HepG2 (cell line): ENCODE data around the gene DHRS1. TPM values are rescaled to one million over a fixed set of nuclear protein-coding genes. Genes with fewer than 3 reads are reported as not detected.

Experiments
- EED ChIP-seq: sonication (generic); formaldehyde crosslinking; IDR thresholded peaks from 2 replicates; pipeline ENCODE4 v1.5.0; 2020; ENCODE audit warnings: mild to moderate bottlenecking, missing genetic modification reagents
- ETV6 ChIP-seq: sonication (generic); formaldehyde crosslinking; conservative IDR thresholded peaks from 2 replicates; pipeline ENCODE4 v1.4.0; 2020; ENCODE audit warnings: missing genetic modification reagents
- FOXJ3 ChIP-seq: sonication (generic); formaldehyde crosslinking; IDR thresholded peaks from 2 replicates; pipeline ENCODE4 v1.4.0; 2020; ENCODE audit warnings: missing genetic modification reagents, mild to moderate bottlenecking, borderline replicate concordance
- HIVEP1 ChIP-seq: sonication (generic); formaldehyde crosslinking; IDR thresholded peaks from 2 replicates; pipeline ENCODE4 v1.4.0; 2020; ENCODE audit warnings: mild to moderate bottlenecking, missing genetic modification reagents
- ISX ChIP-seq: sonication (generic); formaldehyde crosslinking; conservative IDR thresholded peaks from 2 replicates; pipeline ENCODE4 v1.5.0; 2020; ENCODE audit warnings: missing genetic modification reagents
- MATR3 ChIP-seq: sonication (generic); formaldehyde crosslinking; IDR thresholded peaks from 2 replicates; pipeline ENCODE4 v1.4.0; 2020; ENCODE audit warnings: missing genetic modification reagents
- SALL1 ChIP-seq: sonication (generic); formaldehyde crosslinking; IDR thresholded peaks from 2 replicates; pipeline ENCODE4 v1.8.0; 2022; ENCODE audit warnings: mild to moderate bottlenecking, missing genetic modification reagents
- SNAPC2 ChIP-seq: sonication (generic); formaldehyde crosslinking; IDR thresholded peaks from 2 replicates; pipeline ENCODE4 v1.8.1; 2022; ENCODE audit warnings: mild to moderate bottlenecking, missing genetic modification reagents
- SP4 ChIP-seq: sonication (generic); formaldehyde crosslinking; IDR thresholded peaks from 2 replicates; pipeline ENCODE4 v1.8.1; 2023; ENCODE audit warnings: mild to moderate bottlenecking, missing genetic modification reagents
- ZNF235 ChIP-seq: sonication (generic); formaldehyde crosslinking; IDR thresholded peaks from 2 replicates; pipeline ENCODE4 v1.8.1; 2023; ENCODE audit warnings: mild to moderate bottlenecking, missing genetic modification reagents, borderline replicate concordance
- ZNF335 ChIP-seq: sonication (generic); formaldehyde crosslinking; IDR thresholded peaks from 2 replicates; pipeline ENCODE4 v1.4.0; 2020; ENCODE audit warnings: missing genetic modification reagents
- ZNF550 ChIP-seq: sonication (generic); formaldehyde crosslinking; IDR thresholded peaks from 2 replicates; pipeline ENCODE4 v1.4.0; 2020; ENCODE audit warnings: mild to moderate bottlenecking, missing genetic modification reagents, borderline replicate concordance
- ZSCAN21 ChIP-seq: sonication (generic); formaldehyde crosslinking; IDR thresholded peaks from 2 replicates; pipeline ENCODE4 v1.8.0; 2022; ENCODE audit warnings: mild to moderate bottlenecking, missing genetic modification reagents, moderate library complexity, borderline replicate concordance
- polyA plus RNA-seq, 8 experiments: library from polyadenylated mRNA; depleted of rRNA in 3 of 8; stranded (reverse) in 7 of 8; unstranded in 1 of 8; fragments of >200 nt; fragmentation: Illumina TruSeq in 4 of 8; extraction: Trizol in 4 of 8; gene quantifications; 2 replicates each; pipeline versions ENCODE4 v1.2.1 to v1.2.3, GENCODE V29; 2011 to 2016; ENCODE audit warnings: low read depth in 4 of 8, missing spikeins in 1 of 8, mixed read lengths in 1 of 8; ENCODE audit not compliant: insufficient read depth in 1 of 8
- total RNA-seq, 5 experiments: library from RNA; depleted of rRNA; stranded (reverse); fragments of >200 nt; fragmentation: Illumina TruSeq; extraction: Trizol; gene quantifications; 2 replicates each; pipeline ENCODE4 v1.2.3, GENCODE V29; 2016; ENCODE audit warnings: low read depth in 1 of 5
- TF ChIP-seq, protein P1 (sequence below): sonication (generic); formaldehyde crosslinking; IDR thresholded peaks from 2 replicates; pipeline ENCODE4 v1.8.1; 2023; ENCODE audit warnings: mild to moderate bottlenecking, missing genetic modification reagents
- TF ChIP-seq, protein P2 (sequence below): sonication (generic); formaldehyde crosslinking; IDR thresholded peaks from 2 replicates; pipeline ENCODE4 v1.5.1; 2020; ENCODE audit warnings: mild to moderate bottlenecking, missing genetic modification reagents, moderate library complexity
- TF ChIP-seq, protein P3 (sequence below): sonication (generic); formaldehyde crosslinking; conservative IDR thresholded peaks from 2 replicates; pipeline ENCODE4 v1.4.0; 2020; ENCODE audit warnings: mild to moderate bottlenecking, missing genetic modification reagents, moderate library complexity
- TF ChIP-seq, protein P4 (sequence below): sonication (generic); formaldehyde crosslinking; IDR thresholded peaks from 2 replicates; pipeline ENCODE4 v1.5.1; 2020; ENCODE audit warnings: mild to moderate bottlenecking, missing genetic modification reagents, borderline replicate concordance

Gene DHRS1
- total and polyA plus RNA-seq, 2 of the 13 experiments (the other 11 are each of a cell fraction or from before 2014, with no cell fraction given): 49.8 to 60.8 TPM

DNA sequence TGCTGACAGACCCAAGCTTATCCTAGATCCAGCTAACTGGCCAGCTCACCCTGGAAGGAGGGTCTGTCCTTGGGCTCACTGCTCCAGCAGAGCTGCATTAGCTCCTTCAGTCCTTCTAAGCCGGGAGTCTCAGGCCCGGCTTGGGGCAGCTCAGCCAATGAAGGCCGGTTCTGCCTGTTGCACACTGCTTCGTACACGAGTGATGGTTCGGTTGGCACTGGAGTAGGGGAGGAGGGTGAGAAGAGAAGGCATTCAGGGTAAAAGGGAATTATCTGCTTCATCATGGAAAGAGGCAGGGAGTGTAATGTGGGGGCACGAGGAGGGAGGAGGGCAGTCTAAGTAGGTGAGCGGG, 38.2 kb upstream of the DHRS1 start (continued):
- TF ChIP-seq, protein P1, sequence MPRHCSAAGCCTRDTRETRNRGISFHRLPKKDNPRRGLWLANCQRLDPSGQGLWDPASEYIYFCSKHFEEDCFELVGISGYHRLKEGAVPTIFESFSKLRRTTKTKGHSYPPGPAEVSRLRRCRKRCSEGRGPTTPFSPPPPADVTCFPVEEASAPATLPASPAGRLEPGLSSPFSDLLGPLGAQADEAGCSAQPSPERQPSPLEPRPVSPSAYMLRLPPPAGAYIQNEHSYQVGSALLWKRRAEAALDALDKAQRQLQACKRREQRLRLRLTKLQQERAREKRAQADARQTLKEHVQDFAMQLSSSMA (CRISPR knock-in tag): no peak
- TF ChIP-seq, protein P2, sequence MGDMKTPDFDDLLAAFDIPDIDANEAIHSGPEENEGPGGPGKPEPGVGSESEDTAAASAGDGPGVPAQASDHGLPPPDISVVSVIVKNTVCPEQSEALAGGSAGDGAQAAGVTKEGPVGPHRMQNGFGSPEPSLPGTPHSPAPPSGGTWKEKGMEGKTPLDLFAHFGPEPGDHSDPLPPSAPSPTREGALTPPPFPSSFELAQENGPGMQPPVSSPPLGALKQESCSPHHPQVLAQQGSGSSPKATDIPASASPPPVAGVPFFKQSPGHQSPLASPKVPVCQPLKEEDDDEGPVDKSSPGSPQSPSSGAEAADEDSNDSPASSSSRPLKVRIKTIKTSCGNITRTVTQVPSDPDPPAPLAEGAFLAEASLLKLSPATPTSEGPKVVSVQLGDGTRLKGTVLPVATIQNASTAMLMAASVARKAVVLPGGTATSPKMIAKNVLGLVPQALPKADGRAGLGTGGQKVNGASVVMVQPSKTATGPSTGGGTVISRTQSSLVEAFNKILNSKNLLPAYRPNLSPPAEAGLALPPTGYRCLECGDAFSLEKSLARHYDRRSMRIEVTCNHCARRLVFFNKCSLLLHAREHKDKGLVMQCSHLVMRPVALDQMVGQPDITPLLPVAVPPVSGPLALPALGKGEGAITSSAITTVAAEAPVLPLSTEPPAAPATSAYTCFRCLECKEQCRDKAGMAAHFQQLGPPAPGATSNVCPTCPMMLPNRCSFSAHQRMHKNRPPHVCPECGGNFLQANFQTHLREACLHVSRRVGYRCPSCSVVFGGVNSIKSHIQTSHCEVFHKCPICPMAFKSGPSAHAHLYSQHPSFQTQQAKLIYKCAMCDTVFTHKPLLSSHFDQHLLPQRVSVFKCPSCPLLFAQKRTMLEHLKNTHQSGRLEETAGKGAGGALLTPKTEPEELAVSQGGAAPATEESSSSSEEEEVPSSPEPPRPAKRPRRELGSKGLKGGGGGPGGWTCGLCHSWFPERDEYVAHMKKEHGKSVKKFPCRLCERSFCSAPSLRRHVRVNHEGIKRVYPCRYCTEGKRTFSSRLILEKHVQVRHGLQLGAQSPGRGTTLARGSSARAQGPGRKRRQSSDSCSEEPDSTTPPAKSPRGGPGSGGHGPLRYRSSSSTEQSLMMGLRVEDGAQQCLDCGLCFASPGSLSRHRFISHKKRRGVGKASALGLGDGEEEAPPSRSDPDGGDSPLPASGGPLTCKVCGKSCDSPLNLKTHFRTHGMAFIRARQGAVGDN: no peak
- 0 out of 2 replicates have a peak, but pooled peaks have one; percentile 4 for TF ChIP-seq SALL1 (CRISPR knock-in tag)
- TF ChIP-seq HIVEP1: 0 out of 2 replicates have a peak, but pooled peaks have one; percentile 17
- TF ChIP-seq MATR3 (CRISPR knock-in tag): no peak
- TF ChIP-seq SP4 (CRISPR knock-in tag): peak; percentile 18; the same call in 1 of the 2 replicates
- no peak for TF ChIP-seq ISX (CRISPR knock-in tag)
- no peak for TF ChIP-seq ETV6 (CRISPR knock-in tag)
- no peak for TF ChIP-seq ZNF335 (CRISPR knock-in tag)
- TF ChIP-seq, protein P3, sequence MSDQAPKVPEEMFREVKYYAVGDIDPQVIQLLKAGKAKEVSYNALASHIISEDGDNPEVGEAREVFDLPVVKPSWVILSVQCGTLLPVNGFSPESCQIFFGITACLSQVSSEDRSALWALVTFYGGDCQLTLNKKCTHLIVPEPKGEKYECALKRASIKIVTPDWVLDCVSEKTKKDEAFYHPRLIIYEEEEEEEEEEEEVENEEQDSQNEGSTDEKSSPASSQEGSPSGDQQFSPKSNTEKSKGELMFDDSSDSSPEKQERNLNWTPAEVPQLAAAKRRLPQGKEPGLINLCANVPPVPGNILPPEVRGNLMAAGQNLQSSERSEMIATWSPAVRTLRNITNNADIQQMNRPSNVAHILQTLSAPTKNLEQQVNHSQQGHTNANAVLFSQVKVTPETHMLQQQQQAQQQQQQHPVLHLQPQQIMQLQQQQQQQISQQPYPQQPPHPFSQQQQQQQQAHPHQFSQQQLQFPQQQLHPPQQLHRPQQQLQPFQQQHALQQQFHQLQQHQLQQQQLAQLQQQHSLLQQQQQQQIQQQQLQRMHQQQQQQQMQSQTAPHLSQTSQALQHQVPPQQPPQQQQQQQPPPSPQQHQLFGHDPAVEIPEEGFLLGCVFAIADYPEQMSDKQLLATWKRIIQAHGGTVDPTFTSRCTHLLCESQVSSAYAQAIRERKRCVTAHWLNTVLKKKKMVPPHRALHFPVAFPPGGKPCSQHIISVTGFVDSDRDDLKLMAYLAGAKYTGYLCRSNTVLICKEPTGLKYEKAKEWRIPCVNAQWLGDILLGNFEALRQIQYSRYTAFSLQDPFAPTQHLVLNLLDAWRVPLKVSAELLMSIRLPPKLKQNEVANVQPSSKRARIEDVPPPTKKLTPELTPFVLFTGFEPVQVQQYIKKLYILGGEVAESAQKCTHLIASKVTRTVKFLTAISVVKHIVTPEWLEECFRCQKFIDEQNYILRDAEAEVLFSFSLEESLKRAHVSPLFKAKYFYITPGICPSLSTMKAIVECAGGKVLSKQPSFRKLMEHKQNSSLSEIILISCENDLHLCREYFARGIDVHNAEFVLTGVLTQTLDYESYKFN: no peak
- TF ChIP-seq EED: no peak
- no peak for TF ChIP-seq FOXJ3 (CRISPR knock-in tag)
- TF ChIP-seq ZNF235 (CRISPR knock-in tag): peak; percentile 36; the same call in 1 of the 2 replicates
- no peak for TF ChIP-seq ZSCAN21 (CRISPR knock-in tag)
- no peak for TF ChIP-seq SNAPC2 (CRISPR knock-in tag)
- TF ChIP-seq, protein P4, sequence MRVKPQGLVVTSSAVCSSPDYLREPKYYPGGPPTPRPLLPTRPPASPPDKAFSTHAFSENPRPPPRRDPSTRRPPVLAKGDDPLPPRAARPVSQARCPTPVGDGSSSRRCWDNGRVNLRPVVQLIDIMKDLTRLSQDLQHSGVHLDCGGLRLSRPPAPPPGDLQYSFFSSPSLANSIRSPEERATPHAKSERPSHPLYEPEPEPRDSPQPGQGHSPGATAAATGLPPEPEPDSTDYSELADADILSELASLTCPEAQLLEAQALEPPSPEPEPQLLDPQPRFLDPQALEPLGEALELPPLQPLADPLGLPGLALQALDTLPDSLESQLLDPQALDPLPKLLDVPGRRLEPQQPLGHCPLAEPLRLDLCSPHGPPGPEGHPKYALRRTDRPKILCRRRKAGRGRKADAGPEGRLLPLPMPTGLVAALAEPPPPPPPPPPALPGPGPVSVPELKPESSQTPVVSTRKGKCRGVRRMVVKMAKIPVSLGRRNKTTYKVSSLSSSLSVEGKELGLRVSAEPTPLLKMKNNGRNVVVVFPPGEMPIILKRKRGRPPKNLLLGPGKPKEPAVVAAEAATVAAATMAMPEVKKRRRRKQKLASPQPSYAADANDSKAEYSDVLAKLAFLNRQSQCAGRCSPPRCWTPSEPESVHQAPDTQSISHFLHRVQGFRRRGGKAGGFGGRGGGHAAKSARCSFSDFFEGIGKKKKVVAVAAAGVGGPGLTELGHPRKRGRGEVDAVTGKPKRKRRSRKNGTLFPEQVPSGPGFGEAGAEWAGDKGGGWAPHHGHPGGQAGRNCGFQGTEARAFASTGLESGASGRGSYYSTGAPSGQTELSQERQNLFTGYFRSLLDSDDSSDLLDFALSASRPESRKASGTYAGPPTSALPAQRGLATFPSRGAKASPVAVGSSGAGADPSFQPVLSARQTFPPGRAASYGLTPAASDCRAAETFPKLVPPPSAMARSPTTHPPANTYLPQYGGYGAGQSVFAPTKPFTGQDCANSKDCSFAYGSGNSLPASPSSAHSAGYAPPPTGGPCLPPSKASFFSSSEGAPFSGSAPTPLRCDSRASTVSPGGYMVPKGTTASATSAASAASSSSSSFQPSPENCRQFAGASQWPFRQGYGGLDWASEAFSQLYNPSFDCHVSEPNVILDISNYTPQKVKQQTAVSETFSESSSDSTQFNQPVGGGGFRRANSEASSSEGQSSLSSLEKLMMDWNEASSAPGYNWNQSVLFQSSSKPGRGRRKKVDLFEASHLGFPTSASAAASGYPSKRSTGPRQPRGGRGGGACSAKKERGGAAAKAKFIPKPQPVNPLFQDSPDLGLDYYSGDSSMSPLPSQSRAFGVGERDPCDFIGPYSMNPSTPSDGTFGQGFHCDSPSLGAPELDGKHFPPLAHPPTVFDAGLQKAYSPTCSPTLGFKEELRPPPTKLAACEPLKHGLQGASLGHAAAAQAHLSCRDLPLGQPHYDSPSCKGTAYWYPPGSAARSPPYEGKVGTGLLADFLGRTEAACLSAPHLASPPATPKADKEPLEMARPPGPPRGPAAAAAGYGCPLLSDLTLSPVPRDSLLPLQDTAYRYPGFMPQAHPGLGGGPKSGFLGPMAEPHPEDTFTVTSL: no peak
- no peak for TF ChIP-seq ZNF550 (CRISPR knock-in tag)
